GM15510 (cell line): ENCODE results near the gene CSAD.

Experiments
- POLR2A ChIP-seq: IDR thresholded peaks from 3 replicates; pipeline ENCODE4 v1.6.1; 2011; ENCODE audit warnings: borderline replicate concordance; ENCODE audit not compliant: insufficient read length; ENCODE audit errors: extremely low read depth

CSAD gene

GRCh38 chr12:53208877-53209463, 28.2 kb upstream of the CSAD start:
- TF ChIP-seq POLR2A: no peak

GRCh38 chr12:53208435-53208834, 27.7 kb upstream of the CSAD start:
- no peak for TF ChIP-seq POLR2A

GRCh38 chr12:53207042-53207441, 26.3 kb upstream of the CSAD start, which contains the start of gene ITGB7:
Gene ITGB7 (minus strand): TSS chr12:53207251. CDS start chr12:53200443, 6,808 bp downstream.
- TF ChIP-seq POLR2A: peak; percentile 97

- TF ChIP-seq POLR2A: peak; percentile 68
Observed at GRCh38 chr12:53205747-53206419, 25.2 kb upstream of the CSAD start.

GRCh38 chr12:53204351-53204750, 23.6 kb upstream of the CSAD start:
- no peak for TF ChIP-seq POLR2A

- TF ChIP-seq POLR2A: no peak
Observed at GRCh38 chr12:53201639-53202038, 20.9 kb upstream of the CSAD start.

- no peak for TF ChIP-seq POLR2A
Observed at GRCh38 chr12:53201177-53201541, 20.4 kb upstream of the CSAD start.

GRCh38 chr12:53200458-53201176, 19.9 kb upstream of the CSAD start:
- no peak for TF ChIP-seq POLR2A

GRCh38 chr12:53200107-53200457, 19.4 kb upstream of the CSAD start:
- no peak for TF ChIP-seq POLR2A

GRCh38 chr12:53199700-53200099, 19.0 kb upstream of the CSAD start:
- TF ChIP-seq POLR2A: no peak

- no peak for TF ChIP-seq POLR2A
Observed at GRCh38 chr12:53198486-53199110, 17.9 kb upstream of the CSAD start.

- TF ChIP-seq POLR2A: no peak
Observed at GRCh38 chr12:53197011-53197640, 16.4 kb upstream of the CSAD start.

GRCh38 chr12:53196486-53196885, 15.8 kb upstream of the CSAD start:
- no peak for TF ChIP-seq POLR2A

- TF ChIP-seq POLR2A: no peak
Observed at GRCh38 chr12:53195516-53196420, 15.0 kb upstream of the CSAD start.

GRCh38 chr12:53194973-53195372, 14.2 kb upstream of the CSAD start:
- no peak for TF ChIP-seq POLR2A
